OCI-LY1 (cell line): ENCODE measurements around the gene TXNRD2.

Experiments used
- H2AFZ ChIP-seq: fragments of 200-600 bp; sonication (generic), shearing (Covaris generic); 2 replicates; pipeline ENCODE4 v1.6.0; 2014; ENCODE audit warnings: antibody characterized with exemption, mild to moderate bottlenecking, low read length
- H3F3A ChIP-seq: fragments of 200-600 bp; sonication (generic), shearing (Covaris generic); 2 replicates; pipeline ENCODE4 v1.6.0; 2014; ENCODE audit warnings: mild to moderate bottlenecking, antibody characterized with exemption, low read length, moderate library complexity; ENCODE audit not compliant: insufficient read depth
- H3K27ac ChIP-seq: fragments of 200-600 bp; sonication (generic); 2 replicates; pipeline ENCODE4 v1.5.1; 2014; ENCODE audit warnings: low read length, mixed run types, mild to moderate bottlenecking, low read depth; ENCODE audit not compliant: poor library complexity, severe bottlenecking
- H3K27me3 ChIP-seq: fragments of 200-600 bp; sonication (generic); 2 replicates; pipeline ENCODE4 v1.6.0; 2014; ENCODE audit warnings: antibody characterized with exemption, mild to moderate bottlenecking, low read length, moderate library complexity; ENCODE audit not compliant: insufficient read depth
- H3K36me3 ChIP-seq: fragments of 200-600 bp; sonication (generic); 2 replicates; pipeline ENCODE4 v1.6.1; 2014; ENCODE audit warnings: mild to moderate bottlenecking, antibody characterized with exemption, low read length, moderate library complexity, mixed read lengths; ENCODE audit not compliant: insufficient read depth
- H3K4me1 ChIP-seq: fragments of 200-600 bp; sonication (generic); 2 replicates; pipeline ENCODE4 v1.5.1; 2014; ENCODE audit warnings: mild to moderate bottlenecking, low read length, moderate library complexity; ENCODE audit not compliant: insufficient read depth, severe bottlenecking
- H3K4me2 ChIP-seq: fragments of 200-600 bp; sonication (generic), shearing (Covaris generic); 2 replicates; pipeline ENCODE4 v1.6.1; 2014; ENCODE audit warnings: low read length
- H3K4me3 ChIP-seq: fragments of 200-600 bp; sonication (generic); 2 replicates; pipeline ENCODE4 v1.5.1; 2014; ENCODE audit warnings: low read length, low read depth, mild to moderate bottlenecking, mixed read lengths; ENCODE audit not compliant: poor library complexity, severe bottlenecking
- H3K79me2 ChIP-seq: fragments of 200-600 bp; shearing (Covaris generic); 2 replicates; pipeline ENCODE4 v1.6.1; 2016; ENCODE audit warnings: mixed run types, low read length, mixed read lengths; ENCODE audit not compliant: insufficient read depth
- H3K9ac ChIP-seq: fragments of 200-600 bp; sonication (generic), shearing (Covaris generic); 2 replicates; pipeline ENCODE4 v1.6.1; 2014; ENCODE audit warnings: mild to moderate bottlenecking, low read length, mixed read lengths
- H3K9me2 ChIP-seq: fragments of 200-600 bp; sonication (generic), shearing (Covaris generic); 2 replicates; pipeline ENCODE4 v1.6.1; 2014; ENCODE audit warnings: low read depth, mild to moderate bottlenecking, low read length, mixed read lengths
- H3K9me3 ChIP-seq: fragments of 200-600 bp; shearing (Covaris generic); 2 replicates; pipeline ENCODE4 v1.6.1; 2014; ENCODE audit warnings: low read length, mixed read lengths
- H4K20me1 ChIP-seq: fragments of 200-600 bp; sonication (generic), shearing (Covaris generic); 2 replicates; pipeline ENCODE4 v1.6.0; 2016; ENCODE audit warnings: mild to moderate bottlenecking, low read length; ENCODE audit not compliant: insufficient read depth
- EZH2 ChIP-seq: fragments of 200-600 bp; sonication (generic), shearing (Covaris generic); IDR thresholded peaks from 2 replicates; pipeline ENCODE4 v1.8.0; 2017; ENCODE audit warnings: borderline replicate concordance, mixed run types, mild to moderate bottlenecking, antibody characterized with exemption, low read length, moderate library complexity, mixed read lengths
- TF ChIP-seq, protein P1 (sequence below): fragments of 200-600 bp; sonication (generic), shearing (Covaris generic); IDR thresholded peaks from 2 replicates; pipeline ENCODE4 v1.5.1; 2017; ENCODE audit warnings: mild to moderate bottlenecking, antibody characterized with exemption, low read length, moderate library complexity, mixed read lengths

Gene TXNRD2

DNA sequence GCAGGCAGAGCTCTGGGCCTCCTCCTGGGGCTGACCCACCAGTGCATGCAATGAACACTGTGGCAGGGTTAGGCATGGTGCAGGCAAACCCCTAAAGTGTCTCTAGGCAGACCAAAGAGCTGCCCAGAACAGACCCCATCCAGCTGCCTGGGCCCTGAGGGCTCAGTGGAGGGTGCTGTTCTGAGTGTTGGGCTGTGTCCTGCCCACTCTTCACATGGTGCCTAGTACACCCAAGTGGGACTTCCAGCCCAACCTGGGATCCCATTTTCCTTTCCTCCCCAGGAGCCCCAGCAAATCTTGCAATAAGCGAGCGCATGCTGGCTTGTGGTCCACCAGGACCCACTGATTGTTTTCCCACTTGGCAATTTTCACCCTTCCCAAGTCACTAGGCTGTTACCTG is 48.6 kb upstream of the TXNRD2 start:
- Histone ChIP-seq H4K20me1 (no peaks in the 10 kb centered on the region), H3K4me3 (no peak overlapping the region), H3K36me3 (no peaks in the 10 kb centered on the region), H3K79me2 (no peaks in the 10 kb centered on the region), H3K4me2 (no peak overlapping the region), H2AFZ (no peak overlapping the region), H3K27ac (no peak overlapping the region), H3K9ac (no peak overlapping the region), H3F3A (no peaks in the 10 kb centered on the region), H3K27me3 (peaks cover 7% of the 10 kb centered on the region; the same call in 1 of the 2 replicates), H3K4me1 (peaks cover 8% of the 10 kb centered on the region), H3K9me3 (no peaks in the 10 kb centered on the region), H3K9me2 (no peaks in the 10 kb centered on the region)
- TF ChIP-seq, protein P1, sequence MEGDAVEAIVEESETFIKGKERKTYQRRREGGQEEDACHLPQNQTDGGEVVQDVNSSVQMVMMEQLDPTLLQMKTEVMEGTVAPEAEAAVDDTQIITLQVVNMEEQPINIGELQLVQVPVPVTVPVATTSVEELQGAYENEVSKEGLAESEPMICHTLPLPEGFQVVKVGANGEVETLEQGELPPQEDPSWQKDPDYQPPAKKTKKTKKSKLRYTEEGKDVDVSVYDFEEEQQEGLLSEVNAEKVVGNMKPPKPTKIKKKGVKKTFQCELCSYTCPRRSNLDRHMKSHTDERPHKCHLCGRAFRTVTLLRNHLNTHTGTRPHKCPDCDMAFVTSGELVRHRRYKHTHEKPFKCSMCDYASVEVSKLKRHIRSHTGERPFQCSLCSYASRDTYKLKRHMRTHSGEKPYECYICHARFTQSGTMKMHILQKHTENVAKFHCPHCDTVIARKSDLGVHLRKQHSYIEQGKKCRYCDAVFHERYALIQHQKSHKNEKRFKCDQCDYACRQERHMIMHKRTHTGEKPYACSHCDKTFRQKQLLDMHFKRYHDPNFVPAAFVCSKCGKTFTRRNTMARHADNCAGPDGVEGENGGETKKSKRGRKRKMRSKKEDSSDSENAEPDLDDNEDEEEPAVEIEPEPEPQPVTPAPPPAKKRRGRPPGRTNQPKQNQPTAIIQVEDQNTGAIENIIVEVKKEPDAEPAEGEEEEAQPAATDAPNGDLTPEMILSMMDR, result no peak
- TF ChIP-seq EZH2, result no peak

DNA sequence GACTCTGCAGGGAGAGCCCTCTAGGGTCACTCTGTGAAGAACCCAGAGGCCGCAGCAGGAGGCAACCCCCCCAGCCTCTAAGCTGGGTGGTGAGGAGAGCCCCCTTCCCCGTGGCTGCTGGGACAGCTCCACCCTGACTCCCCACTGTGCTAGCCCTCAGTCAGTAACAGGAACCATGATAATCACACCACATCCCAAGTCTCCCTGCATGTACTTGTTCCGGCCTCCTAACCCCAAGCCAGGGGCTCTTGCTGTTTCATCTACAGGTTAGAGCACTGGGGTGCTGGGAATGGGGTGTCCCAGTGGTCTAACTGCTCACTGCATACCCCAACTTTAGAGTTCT is 48.1 kb upstream of the TXNRD2 start:
- Histone ChIP-seq H3K9me2 (no peaks in the 10 kb centered on the region), H3K9ac (no peak overlapping the region), H2AFZ (no peak overlapping the region), H3K4me2 (no peak overlapping the region), H3K9me3 (no peaks in the 10 kb centered on the region), H3K27ac (no peak overlapping the region), H3K4me3 (no peak overlapping the region), H3K79me2 (no peaks in the 10 kb centered on the region), H3F3A (no peaks in the 10 kb centered on the region), H3K36me3 (no peaks in the 10 kb centered on the region), H4K20me1 (no peaks in the 10 kb centered on the region), H3K4me1 (peaks cover 8% of the 10 kb centered on the region), H3K27me3 (0 out of 2 replicates have a peak, but pooled peaks cover 4% of the 10 kb centered on the region)
- TF ChIP-seq, protein P1, result no peak

DNA sequence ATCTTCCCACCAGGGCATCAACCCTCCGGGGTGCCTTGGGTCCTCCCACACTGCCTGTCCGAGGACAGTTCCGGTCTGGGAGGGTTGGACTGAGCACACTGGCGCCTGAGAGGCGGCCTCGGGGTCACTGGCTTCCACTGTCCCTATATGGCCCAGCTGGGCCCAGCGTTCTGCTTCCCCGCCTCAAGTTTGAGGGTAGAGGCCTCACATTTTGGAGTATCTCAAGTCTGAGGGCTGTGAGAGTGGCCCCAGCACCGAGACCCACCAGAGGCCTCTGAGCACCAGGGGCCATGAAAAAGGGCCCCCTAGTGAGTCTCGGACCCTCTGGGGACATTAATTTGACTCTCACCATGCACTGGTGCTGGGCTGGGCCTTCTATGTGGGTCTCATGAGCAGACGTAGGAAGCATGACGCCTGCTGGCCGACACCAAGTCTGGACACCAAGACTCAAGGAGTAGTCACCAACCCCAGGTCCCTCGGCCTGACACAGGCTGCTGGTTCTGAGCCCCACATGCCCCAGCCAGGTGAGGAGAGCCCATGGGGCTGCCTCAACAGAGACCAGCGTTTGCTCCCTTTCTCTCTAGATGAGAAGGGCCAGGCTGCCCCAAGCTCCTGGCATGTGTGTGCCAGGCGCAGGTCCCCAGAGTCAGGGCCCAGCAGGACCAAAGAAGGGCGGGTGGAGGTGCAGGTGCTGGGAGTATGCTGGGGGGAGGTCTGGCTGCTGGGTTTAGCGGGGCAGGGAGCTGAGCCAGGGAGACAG is 47.5 kb upstream of the TXNRD2 start:
- H2AFZ ChIP-seq, result no peak overlapping the region
- no peak overlapping the region for H3K9ac ChIP-seq
- no peak for TF ChIP-seq EZH2
- H3K79me2 ChIP-seq, result no peaks in the 10 kb centered on the region
- H3K27me3 ChIP-seq, result 0 out of 2 replicates have a peak, but pooled peaks cover 3% of the 10 kb centered on the region
- peaks cover 8% of the 10 kb centered on the region for H3K4me1 ChIP-seq
- H3K36me3 ChIP-seq, result no peaks in the 10 kb centered on the region
- no peaks in the 10 kb centered on the region for H3K9me2 ChIP-seq
- H4K20me1 ChIP-seq, result no peaks in the 10 kb centered on the region
- H3F3A ChIP-seq, result no peaks in the 10 kb centered on the region
- H3K4me3 ChIP-seq, result no peak overlapping the region
- H3K4me2 ChIP-seq, result no peak overlapping the region
- H3K9me3 ChIP-seq, result no peaks in the 10 kb centered on the region
- no peak overlapping the region for H3K27ac ChIP-seq

DNA sequence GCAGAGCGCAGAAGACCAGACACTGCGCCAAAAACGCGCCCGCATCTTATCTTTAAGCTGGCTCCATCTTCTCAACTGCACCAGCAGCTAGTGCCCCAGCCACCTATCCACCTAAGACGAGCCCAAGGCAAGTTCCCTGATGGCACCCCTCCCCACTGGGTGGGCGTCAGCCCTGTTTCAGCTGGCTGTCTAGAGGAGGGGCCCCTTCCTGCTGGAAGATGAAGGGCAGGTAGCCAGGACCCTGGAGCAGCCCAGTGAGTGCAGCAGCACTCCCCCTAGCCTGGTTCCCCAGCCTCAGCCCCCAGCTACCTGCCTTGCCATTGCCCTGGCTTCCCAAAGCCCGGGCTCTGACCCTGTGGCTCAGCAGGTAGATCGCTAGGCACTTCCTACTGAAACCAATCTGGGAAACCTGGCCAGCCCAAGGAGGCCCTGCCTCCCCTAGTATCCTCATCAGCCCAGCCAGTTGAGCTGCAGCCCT is 46.8 kb upstream of the TXNRD2 start:
- peaks cover 8% of the 10 kb centered on the region for H3K4me1 ChIP-seq
- H3K9ac ChIP-seq, result no peak overlapping the region
- no peak overlapping the region for H2AFZ ChIP-seq
- H3K4me2 ChIP-seq, result no peak overlapping the region
- no peak overlapping the region for H3K27ac ChIP-seq
- H3K27me3 ChIP-seq, result no peaks in the 10 kb centered on the region
- no peaks in the 10 kb centered on the region for H3K36me3 ChIP-seq
- no peak overlapping the region for H3K4me3 ChIP-seq
- no peaks in the 10 kb centered on the region for H3F3A ChIP-seq
- TF ChIP-seq, protein P1, result no peak
- no peak for TF ChIP-seq EZH2
- H3K9me2 ChIP-seq, result no peaks in the 10 kb centered on the region
- no peaks in the 10 kb centered on the region for H3K9me3 ChIP-seq
- no peaks in the 10 kb centered on the region for H4K20me1 ChIP-seq
- no peaks in the 10 kb centered on the region for H3K79me2 ChIP-seq
